Measurements from ENCODE around the gene TRPV6.

DNA sequence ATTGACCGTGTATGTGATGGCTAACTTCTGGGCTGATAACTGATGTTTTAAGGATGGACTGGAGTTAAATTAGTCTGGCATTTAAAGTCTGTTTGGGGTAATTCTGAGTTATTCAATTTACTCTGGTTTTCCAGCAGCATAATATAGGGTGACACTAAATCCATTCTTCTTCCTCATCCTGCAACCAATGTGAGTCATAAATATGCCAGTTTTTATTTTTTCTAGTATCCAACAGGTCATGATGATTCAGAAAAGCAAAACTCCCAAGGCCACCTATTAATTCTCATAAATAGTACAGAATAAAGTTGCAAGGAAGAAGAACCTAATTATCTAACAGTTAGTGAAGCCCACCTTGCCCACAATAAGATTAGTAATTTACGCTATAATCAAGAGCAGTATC, 38.2 kb downstream of the TRPV6 start:
- TF ChIP-seq POLR2A (IDR thresholded peaks at IDR 0.05; ENCODE audit: low read length) (no peak), GATA1 (IDR thresholded peaks at IDR 0.05; ENCODE audit: low read depth, low read length) (no peak)
